Gastroesophageal sphincter (tissue), 4 donors: ENCODE measurements around the gene RBBP8NL. TPM values are rescaled to one million over a fixed set of nuclear protein-coding genes. Genes with fewer than 3 reads are reported as not detected.

Experiments
- ATAC-seq: fragments of 150-250 bp; one replicate; pipeline ENCODE4 v1.9.1; 2016; ENCODE audit warnings: mild to moderate bottlenecking, moderate library complexity
- H3K27ac ChIP-seq, 4 donors: fragments of 200-600 bp; sonication (generic) in 3 of 4; 1 replicate in 3 of 4; 2 replicates in 1 of 4; pipeline ENCODE4 v1.5.1; 2016 to 2019
- H3K27me3 ChIP-seq: fragments of 200-600 bp; sonication (generic); one replicate; pipeline ENCODE4 v1.5.1; 2019
- H3K36me3 ChIP-seq, 2 donors: fragments of 200-600 bp; sonication (generic); one replicate each; pipeline ENCODE4 v1.5.1; 2019; ENCODE audit warnings: control low read depth in 1 of 2
- H3K4me1 ChIP-seq, 3 donors: fragments of 200-600 bp; sonication (generic); 1 replicate in 2 of 3; 2 replicates in 1 of 3; pipeline ENCODE4 v1.5.1; 2016 to 2019; ENCODE audit warnings: control low read depth in 2 of 3
- H3K4me3 ChIP-seq, 2 donors: fragments of 200-600 bp; sonication (generic); one replicate each; pipeline ENCODE4 v1.5.1; 2019; ENCODE audit warnings: mild to moderate bottlenecking in 1 of 2, moderate library complexity in 1 of 2
- H3K9me3 ChIP-seq, 3 donors: fragments of 200-600 bp; sonication (generic); one replicate each; pipeline ENCODE4 v1.5.1; 2017 to 2019; ENCODE audit warnings: control low read depth in 2 of 3
- EP300 ChIP-seq: sonication (generic); formaldehyde crosslinking; IDR thresholded peaks from one replicate; pipeline ENCODE4 v1.6.1; 2017; ENCODE audit warnings: antibody characterized with exemption, mild to moderate bottlenecking
- POLR2A ChIP-seq, 2 donors: fragments of 450-650 bp; IDR thresholded peaks; one replicate each; pipeline ENCODE4 v1.6.1; 2017; ENCODE audit warnings: antibody characterized with exemption in 2 of 2, mild to moderate bottlenecking in 2 of 2, moderate library complexity in 1 of 2
- POLR2AphosphoS5 ChIP-seq: sonication (generic); formaldehyde crosslinking; IDR thresholded peaks from one replicate; pipeline ENCODE4 v1.6.1; 2017; ENCODE audit warnings: antibody characterized with exemption
- WGBS, 2 donors: methylation state at CpG; one replicate each; pipeline ENCODE4 v1.1.5; 2018; ENCODE audit warnings: low coverage in 1 of 2; 5-methylcytosine and 5-hydroxymethylcytosine counted together
- total RNA-seq, 4 donors: library from RNA; depleted of rRNA; stranded (reverse); fragments of >200 nt; gene quantifications; one replicate each; pipeline ENCODE4 v1.1.0, GENCODE V29; 2016
- TF ChIP-seq, protein P1 (sequence below), 4 experiments: fragments of 200-600 bp in 2 of 4; fragments of 450-650 bp in 2 of 4; sonication (generic) in 1 of 4; IDR thresholded peaks; one replicate each; pipeline ENCODE4 v1.5.1; 2017 to 2019; ENCODE audit warnings: antibody characterized with exemption in 4 of 4, mild to moderate bottlenecking in 2 of 4, moderate library complexity in 2 of 4

The RBBP8NL gene
- total RNA-seq, 4 donors from 2014 or later, result 0.20 TPM; not detected in 3

DNA sequence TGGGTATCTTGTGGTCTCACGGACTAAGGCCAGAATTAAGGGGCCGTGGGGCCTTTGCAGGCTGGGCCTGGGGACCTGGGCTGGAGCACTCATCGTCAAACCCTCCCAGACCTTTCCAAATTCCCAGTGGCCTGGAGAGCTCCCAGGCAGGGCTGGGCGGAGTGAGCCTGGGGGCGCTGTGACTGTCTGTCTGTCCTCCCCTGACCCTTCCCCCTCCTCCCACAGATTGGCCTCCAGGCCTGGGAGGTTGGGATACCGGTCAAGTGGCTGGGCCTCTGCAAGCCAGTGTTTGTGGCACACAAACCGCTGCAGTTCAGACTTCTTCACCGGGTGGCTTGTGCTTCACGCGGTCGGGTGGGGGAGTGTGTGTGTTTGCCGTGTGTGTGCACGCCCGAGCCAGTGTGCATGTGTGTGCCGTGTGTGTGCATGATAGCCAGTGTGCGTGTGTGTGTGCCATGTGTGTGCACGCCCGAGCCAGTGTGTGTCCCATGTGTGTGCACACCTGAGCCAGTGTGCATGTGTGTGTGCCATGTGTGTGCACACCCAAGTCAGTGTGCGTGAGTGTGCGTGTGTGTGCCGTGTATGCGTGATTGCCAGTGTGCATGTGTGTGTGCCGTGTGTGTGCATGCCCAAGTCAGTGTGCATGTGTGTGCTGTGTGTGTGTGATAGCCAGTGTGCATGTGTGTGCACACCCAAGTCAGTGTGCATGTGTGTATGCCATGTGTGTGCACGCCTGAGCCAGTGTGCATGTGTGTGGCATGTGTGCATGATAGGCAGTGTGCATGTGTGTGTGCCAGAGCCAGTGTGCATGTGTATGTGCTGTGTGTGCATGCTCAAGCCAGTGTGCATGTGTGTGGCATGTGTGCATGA lies 6.3 kb downstream of the RBBP8NL start:
- H3K9me3 ChIP-seq, result no peaks in the 10 kb centered on the region
- 40 to 80% methylated on average over 1 to 2 of the region's 24 CpGs for WGBS, 2 donors

GRCh38 chr20:62419759-62420158 lies 7.6 kb downstream of the RBBP8NL start:
- ATAC-seq, result no peak
- H3K36me3 ChIP-seq, result no peaks in the 10 kb centered on the region
- H3K9me3 ChIP-seq, result no peaks in the 10 kb centered on the region
- no peaks in the 10 kb centered on the region for H3K4me1 ChIP-seq
- TF ChIP-seq POLR2A (IDR thresholded peaks at IDR 0.05) (no peak), EP300 (no peak)
- TF ChIP-seq, protein P1, sequence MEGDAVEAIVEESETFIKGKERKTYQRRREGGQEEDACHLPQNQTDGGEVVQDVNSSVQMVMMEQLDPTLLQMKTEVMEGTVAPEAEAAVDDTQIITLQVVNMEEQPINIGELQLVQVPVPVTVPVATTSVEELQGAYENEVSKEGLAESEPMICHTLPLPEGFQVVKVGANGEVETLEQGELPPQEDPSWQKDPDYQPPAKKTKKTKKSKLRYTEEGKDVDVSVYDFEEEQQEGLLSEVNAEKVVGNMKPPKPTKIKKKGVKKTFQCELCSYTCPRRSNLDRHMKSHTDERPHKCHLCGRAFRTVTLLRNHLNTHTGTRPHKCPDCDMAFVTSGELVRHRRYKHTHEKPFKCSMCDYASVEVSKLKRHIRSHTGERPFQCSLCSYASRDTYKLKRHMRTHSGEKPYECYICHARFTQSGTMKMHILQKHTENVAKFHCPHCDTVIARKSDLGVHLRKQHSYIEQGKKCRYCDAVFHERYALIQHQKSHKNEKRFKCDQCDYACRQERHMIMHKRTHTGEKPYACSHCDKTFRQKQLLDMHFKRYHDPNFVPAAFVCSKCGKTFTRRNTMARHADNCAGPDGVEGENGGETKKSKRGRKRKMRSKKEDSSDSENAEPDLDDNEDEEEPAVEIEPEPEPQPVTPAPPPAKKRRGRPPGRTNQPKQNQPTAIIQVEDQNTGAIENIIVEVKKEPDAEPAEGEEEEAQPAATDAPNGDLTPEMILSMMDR (IDR thresholded peaks at IDR 0.05), result no peak
- no peak overlapping the region for H3K27ac ChIP-seq
- no CpG with 5 or more reads among the region's 9 CpGs for WGBS, 2 donors
- H3K27me3 ChIP-seq, result peaks cover 63% of the 10 kb centered on the region
- no peak overlapping the region for H3K4me3 ChIP-seq

More for the DNA sequence above, 6.3 kb downstream of the RBBP8NL start:
- Histone ChIP-seq H3K4me3 (no peak overlapping the region), H3K27me3 (peaks cover 59% of the 10 kb centered on the region), H3K4me1 (no peaks in the 10 kb centered on the region), H3K27ac (no peak overlapping the region), H3K36me3 (no peaks in the 10 kb centered on the region)
- no peak for ATAC-seq
- TF ChIP-seq, protein P1 (IDR thresholded peaks at IDR 0.05), result no peak
- TF ChIP-seq POLR2AphosphoS5 (no peak), EP300 (no peak), POLR2A (IDR thresholded peaks at IDR 0.05) (no peak)

DNA sequence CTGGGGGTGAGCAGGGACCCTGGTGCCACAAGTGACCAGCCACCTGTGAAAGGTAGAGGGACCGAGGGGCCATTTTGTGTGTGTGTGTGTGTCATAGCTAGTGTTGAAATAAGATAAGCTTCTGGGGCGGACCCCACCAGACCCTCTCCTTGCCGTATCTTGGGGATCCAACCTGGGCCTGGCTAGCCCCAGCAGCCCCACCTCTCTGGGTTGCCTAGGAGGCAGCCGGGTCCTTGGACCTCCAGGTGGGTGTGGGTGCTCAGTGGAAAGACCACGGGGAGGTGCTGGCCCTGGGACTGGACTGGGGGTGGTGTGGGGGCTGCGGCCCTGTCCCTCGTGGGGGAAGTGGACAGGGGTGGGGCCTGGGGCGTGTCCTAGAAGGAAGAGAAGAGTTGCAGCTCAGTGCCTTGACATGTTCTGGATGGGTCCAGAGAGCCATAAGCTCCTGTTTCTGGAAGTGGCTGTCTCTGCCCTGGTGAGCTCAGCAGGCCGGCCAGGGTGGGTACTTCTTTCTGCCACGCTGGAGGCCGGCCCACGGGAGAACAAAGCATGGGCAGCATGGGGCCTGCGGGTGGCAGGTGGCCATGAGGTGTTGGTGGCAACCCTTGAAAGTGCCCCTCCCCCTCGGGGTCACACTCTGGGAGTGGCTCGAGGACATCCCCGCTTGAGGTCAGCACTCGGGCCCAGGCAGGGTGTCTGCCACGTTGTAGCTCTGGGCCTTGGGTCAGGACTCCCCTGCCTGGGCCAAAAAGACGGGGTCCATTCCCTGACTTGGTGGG lies 8.4 kb downstream of the RBBP8NL start:
- Histone ChIP-seq H3K4me1 (no peaks in the 10 kb centered on the region), H3K27me3 (peaks cover 54% of the 10 kb centered on the region), H3K27ac (no peak overlapping the region), H3K9me3 (no peaks in the 10 kb centered on the region), H3K4me3 (no peak overlapping the region), H3K36me3 (no peaks in the 10 kb centered on the region)
- WGBS, 2 donors, result no CpG with 5 or more reads among the region's 19 CpGs
- TF ChIP-seq POLR2A (IDR thresholded peaks at IDR 0.05) (no peak), EP300 (no peak)
- no peak for ATAC-seq

- ATAC-seq, result no peak
- WGBS, 2 donors, result 50% methylated on average over 1 of the region's 25 CpGs; no CpG with 5 or more reads in 1 of the 2 donors
- Histone ChIP-seq H3K4me3 (no peak overlapping the region), H3K9me3 (no peaks in the 10 kb centered on the region), H3K27ac (no peak overlapping the region), H3K36me3 (no peaks in the 10 kb centered on the region), H3K4me1 (no peaks in the 10 kb centered on the region), H3K27me3 (peaks cover 47% of the 10 kb centered on the region)
- peak in 1 of 2 donors; percentile 16 for TF ChIP-seq POLR2A (IDR thresholded peaks at IDR 0.05)
- no peak for TF ChIP-seq POLR2AphosphoS5
Observed at GRCh38 chr20:62417981-62418708, 9.2 kb downstream of the RBBP8NL start.

- ATAC-seq, result no peak
- Histone ChIP-seq H3K36me3 (no peaks in the 10 kb centered on the region), H3K4me1 (no peaks in the 10 kb centered on the region), H3K4me3 (no peak overlapping the region), H3K9me3 (no peaks in the 10 kb centered on the region), H3K27ac (no peak overlapping the region), H3K27me3 (peaks cover 42% of the 10 kb centered on the region)
- no peak for TF ChIP-seq EP300
- no peak for TF ChIP-seq POLR2AphosphoS5
- TF ChIP-seq POLR2A (IDR thresholded peaks at IDR 0.05), result no peak
- TF ChIP-seq, protein P1 (IDR thresholded peaks at IDR 0.05), result no peak
- WGBS, 2 donors, result 85% methylated on average over 21 of the region's 43 CpGs; no CpG with 5 or more reads in 1 of the 2 donors
Observed at GRCh38 chr20:62416651-62417637, 10.4 kb downstream of the RBBP8NL start.
